ENCODE data around the gene EIF3L. TPM values are rescaled to one million over a fixed set of nuclear protein-coding genes. Genes with fewer than 3 reads are reported as not detected.
"Not testable (repeated sequence)": the region's sequence is repeated elsewhere in the genome, so short reads cannot be mapped to it uniquely, and the experiment has no call there.

EIF3L gene
- total RNA-seq: 1,099 TPM

DNA sequence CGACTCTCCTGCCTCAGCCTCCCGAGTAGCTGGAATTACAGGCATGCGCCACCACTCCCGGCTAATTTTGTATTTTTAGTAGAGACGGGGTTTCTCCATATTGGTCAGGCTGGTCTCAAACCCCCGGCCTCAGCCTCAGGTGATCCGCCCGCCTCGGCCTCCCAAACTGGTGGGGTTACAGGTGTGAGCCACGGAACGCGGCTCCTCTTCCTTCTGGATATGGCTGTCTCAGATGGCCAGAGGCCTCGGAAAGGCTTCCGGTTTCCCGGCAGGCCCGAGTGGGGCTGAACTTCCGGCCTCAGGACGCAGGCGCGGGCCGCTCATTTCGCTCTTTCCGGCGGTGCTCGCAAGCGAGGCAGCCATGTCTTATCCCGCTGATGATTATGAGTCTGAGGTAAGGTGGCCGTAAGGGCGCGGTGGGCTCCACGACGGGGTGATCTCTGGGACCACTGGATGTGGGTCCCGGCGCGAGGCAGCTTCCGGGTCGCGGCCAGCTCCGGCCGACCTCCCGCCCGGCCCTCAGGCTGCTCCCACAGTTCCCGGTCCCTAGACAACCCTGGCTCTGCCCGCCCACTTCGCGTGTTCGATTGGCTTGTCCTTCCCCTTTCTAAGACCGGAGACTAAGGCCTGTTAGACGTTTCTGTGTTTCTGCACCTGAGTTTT lies at the start of gene EIF3L:
TSS of gene EIF3L (plus strand) at position 331 of the 663 bp plus-strand sequence. CDS start at position 362, 31 bp downstream.
- DNase-seq (ENCODE audit: low read depth in 2 of 3, low spot score in 2 of 3): peak; percentile 73 to 87 (median 85)

DNA sequence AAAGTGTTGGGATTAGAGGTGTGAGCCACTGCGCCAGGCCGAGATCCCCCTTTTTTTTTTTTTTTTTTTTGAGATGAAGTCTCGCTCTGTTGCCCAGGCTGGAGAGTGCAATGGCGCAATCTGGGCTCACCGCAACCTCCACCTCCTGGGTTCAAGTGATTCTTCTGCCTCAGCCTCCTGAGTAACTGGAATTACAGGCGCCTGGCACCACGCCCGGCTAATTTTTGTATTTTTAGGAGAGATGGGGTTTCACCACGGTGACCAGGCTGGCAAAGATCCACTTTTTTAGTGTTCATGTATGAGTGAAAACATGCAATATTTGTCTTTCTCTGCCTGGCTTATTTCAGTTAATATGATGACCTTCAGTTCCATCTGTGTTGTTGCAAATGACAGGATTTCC lies 49.2 kb upstream of the EIF3L start:
- not testable (repeated sequence) for DNase-seq (ENCODE audit: low read depth in 2 of 3, low spot score in 2 of 3)

DNA sequence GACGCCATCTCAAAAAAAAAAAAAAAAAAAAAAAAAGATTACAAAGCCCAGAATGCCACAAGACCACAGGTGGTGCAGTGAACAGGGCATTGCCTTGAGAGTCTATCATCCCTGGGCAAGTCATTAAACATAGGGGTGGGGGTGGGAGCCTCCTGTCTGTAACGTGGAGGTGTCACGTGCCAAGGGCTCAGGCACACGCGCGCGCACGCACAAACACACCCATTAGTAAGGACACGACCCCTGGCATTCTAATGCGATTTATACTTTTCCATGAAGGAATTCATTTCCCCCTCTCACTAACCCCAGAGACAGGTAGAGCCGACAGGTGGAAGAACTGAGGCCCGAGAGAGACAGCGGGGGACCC lies 47.3 kb upstream of the EIF3L start:
- DNase-seq (ENCODE audit: low read depth in 2 of 3, low spot score in 2 of 3): peak in 2 of 3 donors; percentile 51 to 59

DNA sequence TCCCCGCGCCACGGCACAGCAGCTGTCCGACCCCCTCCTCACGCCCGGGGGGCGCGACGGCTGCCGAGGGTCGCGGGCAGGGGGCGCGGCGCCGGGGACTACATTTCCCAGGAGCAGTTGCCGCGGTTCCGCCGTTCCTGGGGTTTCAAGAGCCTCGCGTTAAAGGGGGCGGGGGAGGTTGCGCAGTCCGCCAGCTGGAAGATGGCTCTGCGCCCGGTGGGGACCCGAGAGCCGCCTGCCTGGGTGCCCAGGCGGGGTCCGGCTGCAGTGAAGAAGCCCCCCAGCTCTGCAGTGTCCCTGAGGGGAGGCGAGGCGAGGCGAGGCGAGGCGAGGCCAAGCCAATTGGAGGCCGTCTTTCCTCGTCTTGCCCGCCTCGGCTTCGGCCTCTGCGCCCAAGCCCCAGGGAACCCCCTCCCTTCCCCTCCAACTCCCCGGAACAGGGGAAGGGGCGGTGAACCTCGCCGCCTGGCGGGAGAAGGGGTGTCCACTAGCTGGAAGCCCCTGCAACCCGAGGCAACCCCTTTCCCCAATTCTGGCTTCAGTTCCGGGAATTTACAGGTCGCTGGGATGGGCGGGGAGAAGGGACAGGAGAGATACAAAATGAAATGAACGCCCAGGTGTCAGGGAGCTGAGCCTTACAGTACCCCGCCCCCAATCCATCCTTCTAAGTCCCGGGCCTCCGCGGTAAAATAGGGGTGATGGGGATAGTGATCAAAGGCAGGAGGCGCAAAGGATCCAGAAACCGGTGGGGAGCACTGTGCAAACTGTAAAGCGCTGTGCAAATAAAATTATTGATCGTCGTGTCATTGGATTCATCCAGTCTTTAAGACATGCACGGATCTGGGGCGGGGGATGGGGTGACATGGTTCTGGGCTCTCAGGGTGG lies 46.7 kb upstream of the EIF3L start:
- DNase-seq (ENCODE audit: low read depth in 2 of 3, low spot score in 2 of 3): peak in 2 of 3 donors; percentile 55 to 62

DNA sequence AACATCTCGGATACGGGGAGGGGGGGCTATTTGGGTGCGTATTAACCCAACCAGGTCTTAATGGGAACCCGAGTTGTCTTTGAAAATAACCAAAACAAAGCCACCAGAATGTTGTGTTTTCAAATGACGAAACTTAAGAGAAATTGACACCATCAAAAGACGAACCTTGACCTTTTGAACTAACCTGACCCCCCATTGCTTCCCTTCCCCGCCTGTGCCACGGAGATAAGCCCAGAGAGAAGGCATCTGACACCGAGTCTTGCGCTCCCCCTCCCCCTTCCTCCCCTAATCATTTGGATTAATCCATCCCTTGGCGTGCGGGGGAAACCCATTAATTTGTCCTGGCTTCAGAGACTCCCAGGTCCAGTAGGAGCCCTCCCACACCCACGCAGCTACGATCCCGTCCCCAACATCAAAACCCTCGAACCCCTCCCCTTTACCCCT lies 46.0 kb upstream of the EIF3L start:
- peak in 2 of 3 donors; percentile 50 to 63 for DNase-seq (ENCODE audit: low read depth in 2 of 3, low spot score in 2 of 3)

DNA sequence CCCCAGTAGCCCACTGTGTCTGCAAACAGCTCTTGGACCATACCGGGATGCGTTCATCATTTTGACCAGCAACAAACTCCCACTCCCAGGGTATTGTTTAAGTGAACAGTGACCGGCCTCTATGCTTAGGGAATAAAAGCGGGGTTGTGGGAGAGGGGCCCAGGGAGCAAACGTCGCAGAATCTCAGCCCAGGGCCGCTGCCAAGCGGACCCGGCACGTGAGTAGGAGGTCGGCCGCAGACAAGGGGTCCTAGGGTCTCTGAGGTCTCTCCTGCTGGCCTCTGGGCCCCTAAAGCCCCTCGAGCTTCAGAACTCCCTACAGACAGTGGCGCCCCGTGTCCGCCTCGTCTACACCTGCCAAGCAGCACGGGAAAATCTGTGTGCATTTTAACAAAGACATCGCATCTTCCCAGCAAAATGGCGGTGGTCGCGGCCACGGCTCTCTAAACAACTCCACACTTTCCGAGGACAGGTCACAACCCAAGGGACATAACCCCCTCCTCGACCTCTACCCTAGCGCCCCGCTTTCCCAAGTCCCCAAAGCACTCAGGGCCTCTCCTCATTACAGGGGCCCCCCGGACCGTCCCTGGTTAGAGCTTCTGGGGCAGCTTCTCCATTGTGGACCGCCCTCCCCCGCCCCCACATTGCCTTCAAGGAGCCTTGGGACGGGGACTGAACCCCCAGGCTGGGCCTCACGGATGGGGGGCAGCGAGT lies 45.4 kb upstream of the EIF3L start:
- no peak for DNase-seq (ENCODE audit: low read depth in 2 of 3, low spot score in 2 of 3)

DNA sequence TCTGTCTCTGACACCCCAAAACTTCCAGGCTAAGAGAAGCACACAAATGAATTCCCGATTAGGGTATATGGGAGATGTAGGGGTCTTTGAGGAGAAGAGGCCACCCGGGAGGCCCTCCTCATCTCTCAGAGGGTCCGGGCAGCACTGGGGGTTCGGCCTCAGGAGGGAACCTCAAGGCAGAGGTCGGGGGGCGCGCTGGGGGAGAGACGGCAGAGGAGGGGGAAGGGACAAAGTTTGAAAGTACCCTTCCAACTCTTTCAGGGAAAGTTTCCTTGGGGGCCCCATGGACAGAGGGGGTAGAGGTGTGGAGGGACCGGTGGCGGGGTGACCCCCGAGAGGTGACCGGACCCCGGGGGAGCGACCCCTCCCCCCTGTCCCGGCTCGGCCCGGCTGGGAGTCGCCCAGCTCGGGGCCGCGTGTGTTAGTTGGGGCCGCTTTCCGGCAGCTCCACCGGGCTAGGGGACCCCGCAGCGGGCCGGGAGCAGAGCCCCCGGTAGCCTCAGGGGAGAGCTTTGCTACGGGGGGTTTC lies 44.8 kb upstream of the EIF3L start:
- DNase-seq (ENCODE audit: low read depth in 2 of 3, low spot score in 2 of 3): no peak

DNA sequence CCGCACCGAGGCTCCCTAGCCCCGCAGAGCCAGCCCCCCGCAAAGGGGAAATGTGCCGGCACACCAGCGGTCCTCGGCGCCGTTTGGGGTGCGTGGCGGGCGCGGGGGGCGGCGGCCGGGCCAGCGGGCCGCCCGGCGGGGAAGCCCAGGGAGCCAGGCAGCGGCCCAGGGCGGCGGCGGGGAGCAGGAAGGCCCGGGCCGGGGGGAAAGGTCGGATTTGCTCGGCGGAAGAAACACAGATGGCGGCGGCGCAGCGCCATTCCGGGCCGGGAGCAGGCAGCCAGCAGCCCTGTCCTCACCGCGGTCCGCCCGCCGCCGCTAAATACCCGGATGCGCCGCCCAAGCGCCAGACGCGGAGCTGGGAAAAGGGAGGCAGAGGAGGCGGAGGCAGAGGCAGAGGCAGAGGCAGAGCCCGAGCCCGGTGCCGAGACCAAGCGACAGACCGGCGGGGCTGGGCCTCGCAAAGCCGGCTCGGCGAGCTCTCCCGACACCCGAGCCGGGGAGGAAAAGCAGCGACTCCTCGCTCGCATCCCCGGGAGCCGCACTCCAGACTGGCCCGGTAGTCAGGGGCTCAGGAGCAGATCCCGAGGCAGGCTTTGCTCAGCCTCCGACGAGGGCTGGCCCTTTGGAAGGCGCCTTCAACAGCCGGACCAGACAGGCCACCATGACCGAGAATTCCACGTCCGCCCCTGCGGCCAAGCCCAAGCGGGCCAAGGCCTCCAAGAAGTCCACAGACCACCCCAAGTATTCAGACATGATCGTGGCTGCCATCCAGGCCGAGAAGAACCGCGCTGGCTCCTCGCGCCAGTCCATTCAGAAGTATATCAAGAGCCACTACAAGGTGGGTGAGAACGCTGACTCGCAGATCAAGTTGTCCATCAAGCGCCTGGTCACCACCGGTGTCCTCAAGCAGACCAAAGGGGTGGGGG lies 44.1 kb upstream of the EIF3L start:
- DNase-seq (ENCODE audit: low read depth in 2 of 3, low spot score in 2 of 3): peak in 2 of 3 donors; percentile 74 to 84

DNA sequence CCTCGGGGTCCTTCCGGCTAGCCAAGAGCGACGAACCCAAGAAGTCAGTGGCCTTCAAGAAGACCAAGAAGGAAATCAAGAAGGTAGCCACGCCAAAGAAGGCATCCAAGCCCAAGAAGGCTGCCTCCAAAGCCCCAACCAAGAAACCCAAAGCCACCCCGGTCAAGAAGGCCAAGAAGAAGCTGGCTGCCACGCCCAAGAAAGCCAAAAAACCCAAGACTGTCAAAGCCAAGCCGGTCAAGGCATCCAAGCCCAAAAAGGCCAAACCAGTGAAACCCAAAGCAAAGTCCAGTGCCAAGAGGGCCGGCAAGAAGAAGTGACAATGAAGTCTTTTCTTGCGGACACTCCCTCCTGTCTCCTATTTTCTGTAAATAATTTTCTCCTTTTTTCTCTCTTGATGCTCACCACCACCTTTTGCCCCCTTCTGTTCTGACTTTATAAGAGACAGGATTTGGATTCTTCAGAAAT lies 43.4 kb upstream of the EIF3L start:
- no peak for DNase-seq (ENCODE audit: low read depth in 2 of 3, low spot score in 2 of 3)

DNA sequence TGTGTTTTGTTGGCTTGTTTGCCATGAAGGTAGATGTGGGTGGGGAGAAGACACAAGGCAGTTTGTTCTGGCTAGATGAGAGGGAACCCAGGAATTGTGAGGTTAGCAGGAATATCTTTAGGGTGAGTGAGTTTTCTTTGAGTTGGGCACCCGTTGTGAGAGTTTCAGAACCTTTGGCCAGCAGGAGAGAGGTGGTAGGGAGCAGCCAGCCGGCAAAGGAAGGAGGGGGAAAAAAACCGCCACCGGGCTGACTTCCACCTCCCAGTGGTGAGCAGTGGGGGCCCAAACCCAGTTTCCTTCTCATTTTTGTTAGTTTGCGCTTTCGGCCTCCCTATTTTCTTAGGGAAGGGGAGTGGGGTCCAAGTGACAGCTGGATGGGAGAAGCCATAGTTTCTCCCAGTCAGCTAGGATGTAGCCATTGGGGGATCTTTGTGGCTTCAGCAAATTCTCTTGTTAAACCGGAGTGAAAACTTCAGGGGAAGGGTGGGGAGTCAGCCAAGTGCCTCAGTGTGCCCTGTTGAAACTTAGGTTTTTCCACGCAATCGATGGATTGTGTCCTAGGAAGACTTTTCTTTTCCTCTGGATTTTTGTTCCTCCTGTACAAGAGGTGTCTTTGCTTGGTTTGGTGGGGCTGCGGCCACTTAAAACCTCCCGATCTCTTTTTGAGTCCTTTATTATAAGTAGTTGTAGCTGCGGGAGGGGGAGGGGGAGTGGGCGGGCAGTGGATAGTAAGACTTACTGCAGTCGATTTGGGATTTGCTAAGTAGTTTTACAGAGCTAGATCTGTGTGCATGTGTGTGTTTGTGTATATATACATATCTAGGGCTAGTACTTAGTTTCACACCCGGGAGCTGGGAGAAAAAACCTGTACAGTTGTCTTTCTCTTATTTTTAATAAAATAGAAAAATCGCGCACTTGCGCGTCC lies 42.5 kb upstream of the EIF3L start:
- peak in 2 of 3 donors; percentile 35 to 67 for DNase-seq (ENCODE audit: low read depth in 2 of 3, low spot score in 2 of 3)

DNA sequence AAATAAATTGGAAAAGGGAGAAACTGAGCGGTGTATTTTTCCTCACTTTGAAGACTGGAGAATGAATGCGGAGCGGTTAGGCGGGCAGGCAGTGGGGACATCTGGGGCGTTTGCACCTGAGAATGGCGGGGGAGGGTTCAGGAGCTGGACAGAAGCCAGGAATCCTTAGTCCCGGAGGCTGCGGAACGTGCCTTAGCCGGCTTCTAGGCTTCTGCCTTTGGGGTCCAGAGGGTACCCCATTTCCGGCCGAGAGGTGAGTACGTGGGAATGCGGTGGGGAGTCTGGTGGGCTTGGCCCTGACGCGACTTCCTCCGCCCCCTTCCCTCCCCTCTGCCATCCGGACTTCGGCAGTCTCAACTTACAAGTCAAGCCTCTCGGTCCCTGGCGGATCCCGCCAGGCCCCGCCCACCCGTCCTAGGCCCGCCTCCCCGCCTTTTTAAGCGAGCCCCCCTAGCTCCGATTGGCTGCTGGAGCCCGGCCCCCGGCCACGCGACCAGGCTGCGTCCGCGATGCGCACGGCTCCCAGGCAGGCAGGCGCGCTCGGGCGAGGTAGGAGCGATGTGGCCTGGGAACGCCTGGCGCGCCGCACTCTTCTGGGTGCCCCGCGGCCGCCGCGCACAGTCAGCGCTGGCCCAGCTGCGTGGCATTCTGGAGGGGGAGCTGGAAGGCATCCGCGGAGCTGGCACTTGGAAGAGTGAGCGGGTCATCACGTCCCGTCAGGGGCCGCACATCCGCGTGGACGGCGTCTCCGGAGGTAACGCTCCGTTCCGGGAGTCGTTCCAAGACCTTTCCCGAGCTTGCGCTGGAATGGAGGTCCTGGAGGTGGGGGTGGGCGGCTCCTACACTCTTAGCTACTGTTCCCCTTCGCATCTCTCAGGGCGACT lies 41.6 kb upstream of the EIF3L start, which contains the start of gene GCAT:
TSS of gene GCAT (plus strand) at position 525 of the 884 bp plus-strand sequence. CDS start at position 559, 34 bp downstream.
- peak; percentile 58 to 96 (median 93) for DNase-seq (ENCODE audit: low read depth in 2 of 3, low spot score in 2 of 3)

DNA sequence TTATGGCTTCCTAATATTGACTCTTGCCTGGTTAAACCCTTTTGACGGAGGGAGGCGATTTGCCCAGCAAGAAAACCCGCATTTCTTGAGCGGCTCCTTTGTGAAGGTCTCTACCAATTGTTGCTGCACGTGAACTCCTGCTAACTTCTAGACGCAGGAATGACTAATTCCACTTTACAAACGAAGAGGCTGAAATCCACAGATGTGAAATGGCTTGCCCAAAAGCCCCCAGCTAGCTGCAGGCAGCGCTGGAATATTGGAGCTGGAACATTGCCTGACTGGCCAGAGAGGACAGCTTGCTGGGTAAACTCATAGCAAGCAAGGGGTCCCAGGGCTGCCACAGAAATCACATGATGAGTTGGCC lies 40.9 kb upstream of the EIF3L start:
- no peak for DNase-seq (ENCODE audit: low read depth in 2 of 3, low spot score in 2 of 3)

DNA sequence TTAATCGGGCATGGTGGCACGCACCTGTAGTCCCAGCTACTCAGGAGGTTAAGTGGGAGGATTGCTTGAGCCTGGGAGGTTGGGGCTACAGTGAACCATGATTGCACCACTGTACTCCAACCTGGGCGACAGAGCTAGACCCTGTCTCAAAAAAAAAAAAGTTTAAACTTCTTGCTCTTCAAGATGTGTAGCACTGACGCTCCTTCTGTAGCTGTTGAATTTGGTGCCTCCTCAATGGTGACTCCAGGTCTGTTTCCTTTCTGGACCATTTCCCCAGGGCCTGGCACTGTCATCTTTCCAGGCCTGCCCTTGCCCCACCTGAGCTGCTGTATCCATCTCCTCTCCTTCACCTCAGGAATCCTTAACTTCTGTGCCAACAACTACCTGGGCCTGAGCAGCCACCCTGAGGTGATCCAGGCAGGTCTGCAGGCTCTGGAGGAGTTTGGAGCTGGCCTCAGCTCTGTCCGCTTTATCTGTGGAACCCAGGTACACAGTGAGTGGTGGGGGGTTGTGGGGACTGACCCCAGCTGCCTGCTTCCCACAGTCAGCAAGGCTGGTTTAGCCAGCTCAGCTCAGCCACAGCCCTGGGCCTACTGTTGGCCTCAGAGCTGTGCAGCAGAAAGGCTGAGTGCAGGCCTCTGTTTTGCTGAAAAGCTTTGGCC lies 39.4 kb upstream of the EIF3L start:
- DNase-seq (ENCODE audit: low read depth in 2 of 3, low spot score in 2 of 3): no peak

DNA sequence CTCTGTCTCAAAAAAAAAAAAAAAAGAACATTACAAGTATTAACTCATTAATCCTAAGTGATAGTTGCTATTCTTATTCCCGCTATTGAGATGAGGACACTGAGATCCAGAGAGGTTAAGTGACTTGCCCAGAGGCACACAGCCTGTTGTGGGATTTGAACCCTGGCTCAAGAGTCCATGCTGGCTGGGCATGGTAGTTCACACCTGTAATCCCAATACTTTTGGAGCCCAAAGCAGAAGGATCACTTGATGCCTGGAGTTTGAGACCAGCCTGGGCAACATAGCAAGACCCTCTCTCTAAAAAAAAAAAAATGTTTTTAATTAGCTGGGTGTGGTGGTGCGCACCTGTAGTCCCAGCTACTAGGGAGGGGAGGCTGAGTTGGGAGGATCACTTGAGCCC lies 37.4 kb upstream of the EIF3L start:
- DNase-seq (ENCODE audit: low read depth in 2 of 3, low spot score in 2 of 3): no peak

DNA sequence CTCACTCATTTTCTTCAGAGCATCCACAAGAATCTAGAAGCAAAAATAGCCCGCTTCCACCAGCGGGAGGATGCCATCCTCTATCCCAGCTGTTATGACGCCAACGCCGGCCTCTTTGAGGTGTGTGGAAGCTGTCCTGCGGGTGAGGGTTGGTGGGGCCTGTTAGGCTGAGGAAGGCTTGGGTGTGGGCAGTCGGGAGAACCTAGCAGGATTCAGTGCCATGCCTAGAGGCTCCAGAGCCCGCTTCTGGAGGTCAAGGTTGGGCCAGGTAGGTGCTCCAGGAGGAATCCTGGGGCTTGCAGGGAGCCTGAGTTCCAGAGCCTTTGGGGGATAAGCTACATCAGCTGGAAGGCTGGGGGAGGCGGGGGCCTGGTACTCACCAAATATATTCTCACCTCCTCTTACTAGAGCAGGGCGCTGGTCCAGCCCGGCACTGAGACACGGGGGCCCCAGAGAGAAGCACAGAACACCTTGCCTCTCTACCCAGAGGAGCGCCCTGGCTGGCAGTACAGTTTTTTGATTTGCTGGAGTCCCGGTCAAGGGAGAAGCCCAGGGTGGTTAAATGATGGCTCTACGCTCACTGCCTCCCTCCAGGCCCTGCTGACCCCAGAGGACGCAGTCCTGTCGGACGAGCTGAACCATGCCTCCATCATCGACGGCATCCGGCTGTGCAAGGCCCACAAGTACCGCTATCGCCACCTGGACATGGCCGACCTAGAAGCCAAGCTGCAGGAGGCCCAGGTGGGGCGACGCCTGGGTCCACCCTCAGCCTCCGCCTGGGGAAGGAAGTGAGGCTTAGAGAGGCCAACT lies 36.1 kb upstream of the EIF3L start:
- DNase-seq (ENCODE audit: low read depth in 2 of 3, low spot score in 2 of 3): no peak

DNA sequence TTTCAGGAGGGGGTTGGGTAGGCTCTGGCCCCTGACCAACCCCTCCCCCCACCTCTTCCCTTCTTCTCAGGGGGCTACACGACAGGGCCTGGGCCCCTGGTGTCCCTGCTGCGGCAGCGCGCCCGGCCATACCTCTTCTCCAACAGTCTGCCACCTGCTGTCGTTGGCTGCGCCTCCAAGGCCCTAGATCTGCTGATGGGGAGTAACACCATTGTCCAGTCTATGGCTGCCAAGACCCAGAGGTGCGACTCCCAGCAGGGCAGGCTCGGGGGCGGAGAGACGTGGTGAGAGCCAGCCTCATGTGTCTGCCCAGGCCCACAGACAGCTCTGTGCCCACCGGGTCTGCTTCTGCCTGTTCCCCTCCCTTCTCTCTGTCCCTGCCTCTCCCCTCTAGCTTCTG lies 33.6 kb upstream of the EIF3L start:
- no peak for DNase-seq (ENCODE audit: low read depth in 2 of 3, low spot score in 2 of 3)

Data from hematopoietic multipotent progenitor cell (in vitro differentiated cells).